DMS 273 treated with DMSO at 0.1 percent for 48 hours (cell line): ENCODE measurements around the gene SEC22A.
"Not testable (repeated sequence)": the region's sequence is repeated elsewhere in the genome, so short reads cannot be mapped to it uniquely, and the experiment has no call there.

Source experiments
- DNase-seq: peaks from one replicate; lab custom pipeline; 2025; lab: John Stamatoyannopoulos, UW

The SEC22A gene

DNA sequence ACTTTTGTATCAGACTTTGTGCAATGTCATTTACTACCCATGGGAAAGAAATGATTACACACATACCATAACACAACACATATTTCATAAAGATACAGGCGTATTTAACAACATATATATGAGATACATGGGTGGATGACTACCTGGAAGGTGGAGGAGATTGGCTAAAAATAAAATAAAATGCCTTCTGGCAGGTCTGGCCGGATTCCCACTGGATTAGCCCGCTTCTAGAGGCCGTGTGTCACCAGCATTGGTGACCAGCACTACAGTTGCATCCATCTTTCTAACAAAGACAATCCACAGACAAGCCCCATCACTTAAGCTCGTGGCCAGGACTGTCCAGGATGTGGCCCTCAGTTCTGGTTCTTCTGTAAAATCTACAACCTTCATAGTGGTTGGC is 21.0 kb upstream of the SEC22A start:
- DNase-seq: no peak

DNA sequence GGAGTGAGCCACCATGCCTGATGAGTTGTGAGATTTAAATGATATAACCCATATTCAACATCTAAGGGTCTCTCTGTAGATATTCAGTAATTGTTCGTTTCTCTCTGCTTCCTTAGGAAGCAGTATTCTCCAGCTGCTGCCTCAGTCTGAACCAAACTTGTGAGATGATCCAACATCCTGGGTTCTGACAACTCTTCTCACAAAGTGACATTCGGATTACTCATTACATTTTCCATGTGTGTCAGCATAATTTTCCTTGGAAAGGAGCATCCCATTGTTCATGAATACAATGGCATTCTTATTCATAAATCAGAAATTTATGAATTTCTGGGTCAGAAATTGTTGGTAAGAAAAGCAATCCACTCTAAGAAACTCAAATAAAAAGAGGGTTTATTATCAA is 15.0 kb upstream of the SEC22A start:
- DNase-seq: no peak

DNA sequence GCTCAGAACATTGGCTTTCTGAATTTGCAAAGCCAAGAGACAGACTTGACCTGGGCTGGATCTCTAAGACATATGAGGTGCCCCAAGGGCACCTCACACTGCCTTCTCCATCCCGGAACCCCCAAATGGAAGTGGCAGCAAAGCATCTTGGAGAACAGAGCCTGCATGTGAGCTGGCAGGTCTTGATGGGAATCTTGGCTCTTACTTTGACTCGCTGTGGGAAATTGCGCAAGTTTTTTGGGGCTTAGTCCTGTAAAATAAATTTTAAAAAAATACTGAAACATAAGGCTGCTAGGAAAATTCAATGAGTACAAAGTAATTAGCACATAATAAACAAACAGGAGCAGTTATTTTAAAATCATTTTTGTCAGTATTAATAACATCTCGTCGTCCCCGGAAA is 13.7 kb upstream of the SEC22A start:
- no peak for DNase-seq

DNA sequence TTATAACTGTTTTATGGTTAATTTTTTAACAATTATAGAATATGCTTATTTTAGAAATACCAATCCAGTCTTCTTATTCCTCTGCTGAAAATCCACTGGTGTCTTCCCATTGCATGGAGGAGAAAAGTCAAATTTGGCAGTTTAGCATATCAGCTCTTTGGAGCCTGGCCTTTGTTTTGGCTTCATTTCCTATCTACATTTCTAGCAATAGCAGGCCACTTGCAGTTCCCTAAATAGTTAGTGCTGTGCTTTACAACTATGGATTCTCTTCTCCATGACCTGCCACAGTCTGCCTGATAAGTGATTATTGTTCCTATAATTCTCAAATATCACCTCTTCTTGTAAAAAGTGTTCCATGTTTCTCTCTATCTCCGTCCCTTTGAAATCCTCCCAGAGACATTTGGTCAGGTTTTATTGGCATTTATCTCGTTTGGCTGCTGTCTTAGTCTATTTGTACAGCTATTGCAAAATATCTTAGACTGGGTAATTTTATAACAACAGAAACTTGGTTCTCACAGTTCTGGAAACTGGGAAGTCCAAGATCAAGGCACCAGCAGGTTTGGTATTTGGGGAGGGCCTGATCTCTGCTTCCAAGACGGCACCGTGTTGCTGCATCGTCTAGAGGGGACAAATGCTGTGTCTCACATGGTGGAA is 8.2 kb upstream of the SEC22A start:
- DNase-seq: no peak

DNA sequence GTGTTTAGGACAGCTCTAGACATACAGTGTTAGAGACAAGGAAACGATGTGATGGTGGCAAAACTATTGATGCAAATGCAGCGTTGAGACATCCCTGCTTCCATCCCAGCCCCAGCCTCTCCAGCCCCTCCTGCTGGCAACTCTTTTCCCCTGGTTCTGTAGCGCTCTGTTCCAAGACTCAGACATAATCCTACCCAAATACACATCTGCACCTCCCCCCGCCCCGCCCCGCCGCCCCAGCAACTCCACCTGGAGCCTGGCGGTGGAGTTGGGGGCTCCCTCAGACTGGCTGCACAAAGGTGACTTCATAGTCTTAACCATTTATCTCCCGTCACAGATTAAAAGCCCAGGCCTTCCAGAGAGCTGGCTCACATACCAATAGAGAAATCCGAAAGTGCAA is 7.2 kb upstream of the SEC22A start:
- no peak for DNase-seq

DNA sequence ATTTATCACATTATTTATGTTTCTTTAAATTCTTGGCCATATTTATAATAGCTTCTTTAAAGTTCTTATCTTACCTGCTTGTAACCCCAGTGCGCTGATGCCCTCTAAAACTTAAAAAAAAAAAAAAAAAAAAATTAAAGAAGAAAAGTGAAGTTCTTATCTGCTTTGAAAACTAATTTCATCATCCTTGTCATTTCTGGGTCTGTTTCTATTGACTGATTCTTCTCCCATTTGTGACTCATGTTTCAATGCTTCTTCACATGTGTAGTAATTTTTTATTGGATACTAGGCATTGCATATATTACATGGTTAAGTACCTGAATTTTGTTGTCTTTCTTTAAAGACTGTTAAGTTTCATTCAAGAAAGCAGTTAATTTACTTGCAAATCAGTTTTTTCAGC is 3.4 kb upstream of the SEC22A start:
- DNase-seq: no peak

DNA sequence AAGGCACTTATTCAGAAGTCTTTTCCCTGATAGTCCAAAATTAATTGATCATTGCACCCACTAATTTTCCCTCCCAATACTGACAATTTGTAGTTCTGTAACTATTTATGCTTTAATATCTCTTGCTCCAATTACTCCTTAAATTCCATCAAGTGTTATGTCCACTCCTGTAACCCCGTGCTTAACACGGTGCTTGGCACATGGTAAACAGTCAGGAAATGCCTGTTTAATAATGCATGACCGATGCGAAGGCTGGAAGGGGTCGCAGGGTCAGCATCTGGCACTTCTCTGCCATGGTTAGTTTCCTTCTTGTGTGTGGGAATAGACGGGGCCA is 553 bp upstream of the SEC22A start:
- DNase-seq: no peak

DNA sequence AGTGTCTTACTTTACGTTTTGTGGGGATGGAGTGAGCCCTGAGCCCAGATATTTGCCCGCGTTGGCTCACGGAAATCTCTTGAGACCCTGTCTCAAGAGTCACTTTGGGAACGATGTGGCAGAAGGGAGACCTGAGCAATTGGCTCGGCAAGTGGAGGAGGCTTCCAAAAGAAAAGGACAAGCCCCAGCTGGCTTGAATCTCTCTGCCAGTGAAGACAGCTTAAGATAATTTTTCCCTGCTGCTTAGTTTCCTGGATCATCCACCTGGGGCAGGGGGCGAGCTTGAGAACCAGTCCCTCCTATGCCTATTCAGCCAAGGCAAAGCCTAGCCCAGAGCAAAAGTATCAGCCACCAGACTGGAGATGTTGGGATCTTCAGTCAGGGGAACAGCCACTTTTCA is 708 bp downstream of the SEC22A start:
- no peak for DNase-seq

DNA sequence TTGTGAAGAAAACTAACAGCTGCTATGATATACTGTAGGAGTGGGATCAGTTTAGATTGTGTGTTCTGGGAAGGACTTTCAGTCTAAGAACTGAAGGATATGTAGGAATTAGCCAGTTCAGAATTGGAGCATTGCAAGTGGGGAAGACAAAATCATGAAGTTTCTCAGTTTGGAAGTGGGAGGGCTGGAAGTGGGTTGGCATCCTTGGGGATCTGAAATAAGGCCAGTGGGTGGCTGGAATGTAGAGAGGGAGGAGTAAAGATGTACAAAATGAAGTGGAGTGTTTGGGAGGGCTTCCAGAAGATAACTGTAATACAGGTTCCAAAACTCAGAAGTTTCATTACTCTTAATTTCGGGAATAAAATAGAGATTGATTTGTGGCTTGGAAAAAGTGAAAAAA is 17.2 kb downstream of the SEC22A start:
- DNase-seq: no peak

DNA sequence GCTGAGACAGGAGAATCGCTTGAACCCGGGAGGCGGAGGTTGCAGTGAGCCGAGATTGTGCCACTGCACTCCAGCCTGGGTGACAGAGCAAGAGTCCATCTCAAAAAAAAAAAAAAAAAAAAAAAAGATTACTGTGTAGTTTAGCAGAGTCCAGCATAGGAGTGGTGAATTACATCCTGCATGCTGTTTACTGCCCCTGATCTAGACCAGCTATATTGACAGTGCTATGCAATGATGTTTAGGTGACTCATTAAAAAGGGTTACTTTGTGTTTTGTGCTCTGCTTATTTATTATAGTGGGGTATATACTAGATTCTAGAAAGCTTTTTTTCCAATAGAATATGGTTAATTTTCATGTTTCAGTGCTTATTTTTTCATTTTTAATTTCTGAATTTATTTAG is 19.6 kb downstream of the SEC22A start:
- DNase-seq: not testable (repeated sequence)

DNA sequence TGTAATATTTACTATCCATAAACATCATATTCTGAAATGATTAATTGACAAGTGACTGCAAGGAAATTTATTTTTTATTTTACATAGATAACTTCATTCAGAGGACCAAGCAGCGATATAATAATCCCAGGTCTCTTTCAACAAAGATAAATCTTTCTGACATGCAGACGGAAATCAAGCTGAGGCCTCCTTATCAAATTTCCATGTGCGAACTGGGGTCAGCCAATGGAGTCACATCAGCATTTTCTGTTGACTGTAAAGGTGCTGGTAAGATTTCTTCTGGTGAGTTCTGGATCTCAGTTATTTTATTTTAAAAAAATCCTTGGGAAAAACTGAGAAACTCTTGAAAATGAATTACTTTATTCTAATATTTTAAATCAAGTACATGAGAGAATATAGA is 23.3 kb downstream of the SEC22A start:
- DNase-seq: no peak

DNA sequence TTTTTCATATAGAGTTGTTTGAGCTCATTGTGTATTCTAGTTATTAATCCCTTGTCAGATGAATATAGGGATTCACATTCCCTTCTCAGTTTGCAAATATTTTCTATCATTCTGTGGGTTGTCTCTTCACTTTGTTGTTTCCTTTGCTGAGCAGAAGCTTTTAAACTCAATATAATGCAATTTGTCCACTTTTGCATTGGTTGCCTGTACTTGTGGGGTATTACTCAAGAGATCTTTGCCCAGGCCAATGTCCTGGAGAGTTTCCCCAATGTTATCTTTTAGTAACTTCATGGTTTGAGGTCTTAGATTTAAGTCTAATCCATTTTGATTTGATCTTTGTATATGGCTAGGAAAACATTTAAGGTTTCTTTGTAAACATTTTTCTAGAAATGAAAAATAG is 24.8 kb downstream of the SEC22A start:
- no peak for DNase-seq

DNA sequence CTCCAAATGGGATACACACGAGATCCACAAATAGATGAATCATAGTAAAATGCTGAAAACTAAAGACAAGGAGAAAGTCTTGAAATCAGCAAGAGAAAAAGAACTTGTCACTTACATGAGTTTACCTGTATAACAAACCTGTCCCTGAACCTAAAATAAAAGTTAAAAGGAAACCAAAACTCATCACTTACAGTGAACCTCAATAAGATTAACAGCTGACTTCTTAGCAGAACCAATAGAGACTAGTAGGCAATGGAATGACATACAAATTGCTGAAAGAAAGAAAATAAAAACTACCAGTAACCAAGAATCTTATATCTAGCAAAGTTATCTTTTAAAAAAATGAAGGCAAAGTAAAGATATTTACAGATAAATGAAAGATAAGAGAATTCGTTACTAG is 27.4 kb downstream of the SEC22A start:
- peak; percentile 5 for DNase-seq

DNA sequence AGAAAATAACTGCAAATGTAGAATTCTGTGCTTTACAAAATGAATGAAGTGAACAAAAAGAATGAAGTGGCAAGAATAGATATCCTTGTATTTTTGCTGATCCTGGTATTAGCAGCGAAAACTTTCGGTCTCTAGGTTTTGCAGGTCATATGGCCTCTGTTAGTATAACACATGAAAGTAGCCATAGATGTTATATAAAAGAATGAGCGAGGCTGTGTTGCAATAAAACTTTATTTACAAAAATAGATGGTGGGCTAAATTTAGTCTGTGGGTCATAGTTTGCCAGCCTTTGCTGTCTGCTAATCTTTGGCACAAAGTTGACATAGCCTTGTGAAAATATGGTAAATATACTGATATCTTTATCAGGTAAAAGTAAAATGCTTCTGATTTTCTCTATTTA is 35.2 kb downstream of the SEC22A start:
- DNase-seq: no peak

DNA sequence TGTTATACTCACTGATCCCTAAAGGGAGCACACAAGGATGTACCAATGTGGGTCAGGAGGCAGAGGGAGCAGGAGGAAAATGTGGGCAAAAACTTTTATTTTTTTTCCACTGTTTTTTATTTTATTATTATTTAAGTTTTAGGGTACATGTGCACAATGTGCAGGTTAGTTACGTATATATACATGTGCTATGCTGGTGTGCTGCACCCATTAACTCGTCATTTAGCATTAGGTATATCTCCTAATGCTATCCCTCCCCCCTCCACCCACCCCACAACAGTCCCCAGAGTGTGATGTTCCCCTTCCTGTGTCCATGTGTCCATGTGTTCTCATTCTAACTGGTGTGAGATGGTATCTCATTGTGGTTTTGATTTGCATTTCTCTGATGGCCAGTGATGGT is 37.4 kb downstream of the SEC22A start:
- not testable (repeated sequence) for DNase-seq

DNA sequence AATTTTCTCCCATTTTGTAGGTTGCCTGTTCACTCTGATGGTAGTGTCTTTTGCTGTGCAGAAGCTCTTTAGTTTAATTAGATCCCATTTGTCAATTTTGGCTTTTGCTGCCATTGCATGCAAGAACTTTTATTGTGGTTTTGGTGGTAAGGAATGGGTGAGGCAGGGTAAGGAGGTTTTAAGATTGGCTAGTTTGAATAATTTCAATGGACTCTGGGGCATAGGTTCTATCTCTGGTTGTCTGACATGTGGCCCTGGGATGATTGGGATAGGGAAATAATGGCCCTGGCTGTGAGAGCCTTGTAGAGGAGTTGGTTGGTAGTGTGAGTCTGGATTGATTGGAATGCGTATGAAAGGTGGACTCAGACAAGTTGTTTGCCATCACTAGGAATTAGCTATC is 38.0 kb downstream of the SEC22A start:
- DNase-seq: no peak

DNA sequence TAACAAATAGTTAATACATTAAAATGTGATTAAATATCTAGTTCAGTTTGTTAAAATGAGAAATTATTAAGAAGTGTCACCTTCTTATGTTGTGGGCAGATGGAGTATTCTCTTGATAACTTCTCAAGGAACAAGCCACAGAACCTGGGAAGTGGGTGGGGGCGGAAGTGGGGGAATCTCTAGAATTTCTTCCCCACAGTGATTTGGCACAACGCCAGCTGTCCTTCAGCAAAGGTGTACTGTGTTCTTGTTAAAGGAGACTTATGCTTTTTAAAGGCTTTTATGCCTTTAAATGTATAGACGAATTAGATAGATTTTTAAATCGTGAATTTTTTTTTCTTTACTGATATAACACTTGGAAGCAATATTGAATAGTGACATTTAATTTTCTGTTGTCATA is 42.4 kb downstream of the SEC22A start:
- no peak for DNase-seq

DNA sequence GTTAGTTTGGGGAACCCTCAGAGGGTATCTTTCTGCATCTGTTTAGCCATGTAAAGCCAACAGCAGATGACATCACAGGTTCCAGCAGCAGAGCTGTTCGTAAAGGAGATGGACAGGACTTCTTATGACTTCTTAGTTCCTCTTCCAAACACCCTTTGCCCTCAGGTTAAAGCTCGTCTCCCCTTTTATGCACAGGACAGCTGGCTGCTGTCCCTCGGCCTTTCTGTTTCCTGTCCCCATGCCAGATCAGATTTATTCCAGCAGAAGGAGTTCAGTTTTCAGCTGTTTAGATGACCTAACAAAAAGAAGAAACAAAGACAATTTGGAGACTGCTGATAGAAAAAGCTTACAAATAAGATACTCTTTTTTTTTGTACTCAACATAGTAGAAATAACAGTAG is 45.1 kb downstream of the SEC22A start:
- no peak for DNase-seq

DNA sequence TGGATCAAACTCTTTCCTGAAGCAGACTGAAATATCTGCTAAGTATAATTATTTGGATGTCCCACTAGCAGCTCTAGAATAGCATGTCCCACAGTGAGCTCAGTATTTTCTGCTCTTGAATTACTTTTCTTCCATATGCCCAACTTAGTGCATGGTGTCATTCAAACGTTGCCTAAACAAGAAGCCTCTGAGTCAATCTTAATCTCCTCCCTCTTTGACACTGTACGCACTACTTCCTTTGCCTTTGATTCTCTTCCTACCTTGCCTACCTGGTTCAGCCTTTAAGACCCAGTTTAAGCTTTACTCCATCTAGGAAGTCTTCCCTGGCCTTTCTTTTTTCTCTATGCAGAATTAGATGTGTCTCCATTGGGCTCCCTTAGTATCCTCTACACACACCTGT is 54.5 kb downstream of the SEC22A start:
- DNase-seq: no peak

DNA sequence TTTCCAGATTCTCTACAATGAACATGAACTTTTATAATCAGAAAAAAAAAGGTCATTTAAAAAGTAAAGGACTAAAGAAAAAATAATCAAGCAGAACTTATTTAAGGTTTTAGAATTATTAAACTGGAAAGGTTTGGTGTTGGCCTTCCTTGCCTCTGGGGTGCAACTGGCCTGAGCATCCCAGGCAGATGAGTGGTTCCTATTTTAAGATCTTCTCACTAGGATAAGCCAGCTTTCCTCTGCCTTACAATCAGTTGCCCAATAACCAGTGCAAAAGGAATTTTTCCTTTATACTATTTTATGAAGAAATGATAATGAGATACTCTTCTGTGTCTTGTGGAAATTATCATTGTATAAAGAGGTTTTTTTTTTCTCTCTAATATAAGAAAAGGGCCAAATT is 56.6 kb downstream of the SEC22A start:
- DNase-seq: no peak

DNA sequence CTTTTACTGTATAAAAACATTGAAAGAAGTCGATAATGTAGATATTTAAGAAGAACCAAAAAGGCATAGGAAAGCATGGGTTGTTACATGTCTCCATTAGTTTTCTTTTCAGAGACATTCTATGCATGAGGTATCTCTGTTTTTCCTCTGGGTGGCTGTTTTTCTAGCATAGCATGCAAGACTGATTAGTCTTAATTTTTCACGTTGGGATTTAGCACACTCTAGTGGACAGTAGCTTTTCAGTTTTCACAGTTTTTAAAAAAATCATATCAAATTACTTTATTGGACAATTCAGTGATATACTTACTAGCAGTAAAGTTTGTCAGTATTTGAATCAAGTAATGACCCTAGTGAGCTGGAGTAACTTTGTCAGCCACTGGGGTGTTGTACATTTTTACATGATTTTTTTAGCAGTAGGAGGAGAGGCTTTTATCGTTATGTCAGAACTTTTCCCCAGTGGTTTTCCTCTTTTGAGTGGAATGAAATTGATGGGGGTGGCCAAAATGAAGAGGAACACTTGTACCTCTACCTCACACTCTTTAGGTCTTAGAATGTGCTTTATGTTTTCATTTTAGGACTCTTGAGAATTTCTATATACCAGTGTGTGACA is 57.2 kb downstream of the SEC22A start:
- DNase-seq: peak; percentile 79

DNA sequence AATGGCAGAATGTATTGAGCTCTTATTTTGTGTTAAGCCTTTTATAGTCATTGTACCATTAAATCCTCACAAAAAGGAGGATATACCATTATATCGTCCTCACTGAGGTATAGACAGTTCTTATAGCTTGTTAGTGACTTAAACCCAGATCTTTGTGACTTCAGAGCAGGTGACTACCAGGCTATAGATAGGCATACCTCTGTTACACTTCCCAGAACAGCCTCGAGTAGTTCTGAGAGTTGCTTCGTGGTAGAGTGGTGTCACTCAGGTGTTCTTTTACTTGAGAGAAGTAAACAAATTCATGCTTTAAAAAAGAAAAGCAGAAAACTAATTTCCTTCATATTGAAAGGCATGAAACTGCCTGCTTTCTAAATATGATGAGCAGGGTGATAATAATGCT is 59.9 kb downstream of the SEC22A start:
- DNase-seq: no peak

DNA sequence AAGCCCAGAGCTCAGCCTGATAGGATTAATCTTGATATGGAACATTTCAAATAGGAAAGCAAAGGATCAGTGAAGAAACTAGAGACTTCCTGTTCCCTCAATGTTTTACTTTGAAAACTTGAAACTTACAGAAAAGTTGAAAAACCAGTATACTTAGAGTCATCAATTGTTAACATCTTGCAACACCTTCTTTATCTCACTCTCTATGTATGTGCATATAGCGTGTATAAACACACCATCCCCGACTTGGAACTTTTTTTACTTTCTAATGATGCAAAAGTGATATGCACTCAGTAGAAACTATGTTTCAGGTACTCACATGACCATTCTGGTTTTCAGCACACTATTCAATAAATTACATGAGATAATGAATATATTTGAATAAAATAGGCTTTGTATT is 60.5 kb downstream of the SEC22A start:
- no peak for DNase-seq

DNA sequence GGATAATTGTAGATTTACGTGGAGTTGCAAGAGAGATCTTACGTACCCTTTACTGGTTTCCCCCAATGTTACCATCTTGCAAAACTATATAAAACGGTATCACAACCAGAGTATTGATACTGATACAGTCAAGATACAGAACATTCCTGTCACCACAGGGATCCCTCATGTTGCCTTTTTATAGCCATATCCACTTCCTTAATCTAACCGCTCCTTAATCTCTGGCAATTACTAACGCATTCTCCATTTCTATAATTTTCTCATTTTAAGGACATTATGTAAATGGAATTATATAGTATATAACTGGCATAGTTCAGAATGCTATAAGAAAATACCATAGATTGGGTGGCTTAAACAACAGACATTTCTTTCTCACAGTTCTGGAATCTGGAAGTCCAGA is 61.1 kb downstream of the SEC22A start:
- no peak for DNase-seq

DNA sequence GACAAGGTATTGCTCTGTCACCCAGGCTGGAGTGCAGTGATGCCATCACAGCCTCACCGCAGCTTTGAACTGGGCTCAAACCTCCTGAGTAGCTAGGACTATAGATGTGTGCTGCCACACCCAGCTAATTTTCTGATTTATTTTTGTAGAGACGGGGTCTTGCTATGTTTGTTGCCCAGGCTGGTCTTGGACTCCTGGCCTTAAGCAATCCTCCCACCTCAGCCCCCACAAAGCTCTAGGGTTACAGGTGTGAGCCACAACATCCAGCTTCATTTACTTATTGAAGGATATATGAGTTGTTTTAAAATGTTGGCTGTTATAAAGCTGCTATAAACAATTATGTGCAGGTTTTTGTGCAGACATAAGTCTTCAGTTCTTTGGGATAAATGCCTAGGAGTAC is 62.2 kb downstream of the SEC22A start:
- DNase-seq: no peak
